GM10266 (cell line): ENCODE results near the gene POLE2.

Source experiments
- DNase-seq: peaks from one replicate; pipeline ENCODE4 v3.0.0; 2012; ENCODE audit errors: extremely low spot score
- CTCF ChIP-seq: IDR thresholded peaks from 2 replicates; pipeline ENCODE4 v1.5.1; 2012; ENCODE audit warnings: mild to moderate bottlenecking, low read depth; ENCODE audit not compliant: control insufficient read depth, insufficient read depth; ENCODE audit errors: missing control alignments

Gene POLE2

GRCh38 chr14:49634547-49635334 is 53.3 kb downstream of the POLE2 start, which contains the start of gene DNAAF2:
DNAAF2 (minus strand) TSS chr14:49635244; CDS start chr14:49635149, 95 bp downstream.
- no peak for TF ChIP-seq CTCF
- DNase-seq, result peak; percentile 54

GRCh38 chr14:49633640-49634546 is 54.1 kb downstream of the POLE2 start:
- TF ChIP-seq CTCF, result peak; percentile 96

GRCh38 chr14:49623941-49624839 is 63.8 kb downstream of the POLE2 start:
- TF ChIP-seq CTCF, result no peak
- DNase-seq, result peak; percentile 47

More at GRCh38 chr14:49633640-49634546, 54.1 kb downstream of the POLE2 start:
- peak; percentile 95 for DNase-seq

GRCh38 chr14:49623387-49623786 is 64.6 kb downstream of the POLE2 start:
- DNase-seq, result no peak
- TF ChIP-seq CTCF, result no peak

- TF ChIP-seq CTCF, result no peak
- no peak for DNase-seq
Measured at GRCh38 chr14:49622022-49622607, 65.9 kb downstream of the POLE2 start.

- no peak for TF ChIP-seq CTCF
- DNase-seq, result peak; percentile 53
Measured at GRCh38 chr14:49621114-49621881, 66.7 kb downstream of the POLE2 start.
